DND-41 (cell line): ENCODE measurements around the gene NRXN3.

Source experiments
- ATAC-seq: fragments of 200-7000 bp; cut with Tn5 transposase; 3 replicates; pipeline ENCODE4 v1.9.1; 2021; ENCODE audit warnings: low read depth; ENCODE audit not compliant: insufficient read depth
- DNase-seq: peaks from one replicate; pipeline ENCODE4 v3.0.0-alpha.2; 2020
- H2AFZ ChIP-seq: 2 replicates; pipeline ENCODE4 v1.6.0; 2012; ENCODE audit warnings: low read depth, low read length
- H3K27ac ChIP-seq: 2 replicates; pipeline ENCODE4 v1.5.1; 2012; ENCODE audit warnings: low read length, inconsistent platforms
- H3K27me3 ChIP-seq: fragments of 200-600 bp; sonication (generic); 2 replicates; pipeline ENCODE4 v1.6.0; 2012; ENCODE audit warnings: low read length, mild to moderate bottlenecking, inconsistent platforms; ENCODE audit not compliant: insufficient read depth, poor library complexity
- H3K36me3 ChIP-seq: 2 replicates; pipeline ENCODE4 v1.5.1; 2012; ENCODE audit warnings: low read length, inconsistent platforms; ENCODE audit not compliant: insufficient read depth
- H3K4me1 ChIP-seq: 2 replicates; pipeline ENCODE4 v1.5.1; 2012; ENCODE audit warnings: mild to moderate bottlenecking, low read length; ENCODE audit not compliant: insufficient read depth
- H3K4me2 ChIP-seq: 2 replicates; pipeline ENCODE4 v1.6.0; 2012; ENCODE audit warnings: mild to moderate bottlenecking, moderate library complexity, low read length, inconsistent platforms; ENCODE audit not compliant: insufficient read depth
- H3K4me3 ChIP-seq, 2 experiments: fragments of 200-600 bp in 1 of 2; shearing (Covaris generic) in 1 of 2; 2 replicates each; pipeline ENCODE4 v1.5.1; 2012 to 2016; ENCODE audit warnings: inconsistent platforms in 2 of 2, low read length in 2 of 2, mild to moderate bottlenecking in 2 of 2, low read depth in 1 of 2, moderate library complexity in 1 of 2
- H3K79me2 ChIP-seq: 2 replicates; pipeline ENCODE4 v1.6.0; 2012; ENCODE audit warnings: low read length, inconsistent platforms; ENCODE audit not compliant: insufficient read depth
- H3K9ac ChIP-seq: 2 replicates; pipeline ENCODE4 v1.6.0; 2012; ENCODE audit warnings: low read depth, mild to moderate bottlenecking, inconsistent platforms, low read length, moderate library complexity
- H3K9me3 ChIP-seq: 2 replicates; pipeline ENCODE4 v1.5.1; 2012; ENCODE audit warnings: low read length, moderate library complexity, mild to moderate bottlenecking, inconsistent platforms; ENCODE audit not compliant: insufficient read depth, severe bottlenecking
- H4K20me1 ChIP-seq: 2 replicates; pipeline ENCODE4 v1.6.0; 2012; ENCODE audit warnings: low read length; ENCODE audit not compliant: insufficient read depth
- EZH2 ChIP-seq: IDR thresholded peaks from 3 replicates; pipeline ENCODE4 v1.6.1; 2012; ENCODE audit warnings: borderline replicate concordance, low read depth, mild to moderate bottlenecking, moderate library complexity, low read length, inconsistent platforms; ENCODE audit not compliant: severe bottlenecking
- TF ChIP-seq, protein P1 (sequence below): IDR thresholded peaks from 2 replicates; pipeline ENCODE4 v1.5.1; 2012; ENCODE audit warnings: borderline replicate concordance, low read length, moderate library complexity, mild to moderate bottlenecking; ENCODE audit not compliant: poor library complexity, severe bottlenecking; ENCODE audit errors: extremely low read depth

Gene NRXN3

DNA sequence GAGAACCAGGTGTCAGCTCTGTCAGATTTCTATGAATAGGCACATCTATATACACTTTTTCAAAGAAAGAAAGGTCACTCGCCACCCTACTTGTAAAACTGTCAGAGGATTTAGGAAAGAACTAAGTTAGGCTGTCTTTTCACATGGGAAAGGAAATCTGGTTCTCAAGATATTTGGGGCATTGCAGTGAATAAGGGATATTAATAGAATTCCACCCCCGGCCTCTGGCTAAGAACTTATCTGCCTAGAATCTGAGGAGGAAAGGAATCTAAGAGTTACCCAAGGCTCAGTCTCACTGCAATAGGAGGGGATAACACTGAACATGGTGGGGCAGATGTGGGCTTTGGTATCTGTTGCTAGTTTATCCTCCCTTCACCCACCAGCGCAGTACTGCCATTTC lies 677.6 kb downstream of the NRXN3 start:
- no peaks in the 10 kb centered on the region for H3K79me2 ChIP-seq
- no peak overlapping the region for H3K27ac ChIP-seq
- ATAC-seq (no peak), DNase-seq (no peak)
- no peak overlapping the region for H3K4me3 ChIP-seq
- H3K9me3 ChIP-seq: no peaks in the 10 kb centered on the region
- no peaks in the 10 kb centered on the region for H3K36me3 ChIP-seq
- H2AFZ ChIP-seq: no peak overlapping the region
- no peaks in the 10 kb centered on the region for H3K27me3 ChIP-seq
- no peaks in the 10 kb centered on the region for H4K20me1 ChIP-seq
- H3K9ac ChIP-seq: no peak overlapping the region
- H3K4me2 ChIP-seq: no peak overlapping the region
- H3K4me1 ChIP-seq: no peaks in the 10 kb centered on the region
- no peak for TF ChIP-seq EZH2
- TF ChIP-seq, protein P1, sequence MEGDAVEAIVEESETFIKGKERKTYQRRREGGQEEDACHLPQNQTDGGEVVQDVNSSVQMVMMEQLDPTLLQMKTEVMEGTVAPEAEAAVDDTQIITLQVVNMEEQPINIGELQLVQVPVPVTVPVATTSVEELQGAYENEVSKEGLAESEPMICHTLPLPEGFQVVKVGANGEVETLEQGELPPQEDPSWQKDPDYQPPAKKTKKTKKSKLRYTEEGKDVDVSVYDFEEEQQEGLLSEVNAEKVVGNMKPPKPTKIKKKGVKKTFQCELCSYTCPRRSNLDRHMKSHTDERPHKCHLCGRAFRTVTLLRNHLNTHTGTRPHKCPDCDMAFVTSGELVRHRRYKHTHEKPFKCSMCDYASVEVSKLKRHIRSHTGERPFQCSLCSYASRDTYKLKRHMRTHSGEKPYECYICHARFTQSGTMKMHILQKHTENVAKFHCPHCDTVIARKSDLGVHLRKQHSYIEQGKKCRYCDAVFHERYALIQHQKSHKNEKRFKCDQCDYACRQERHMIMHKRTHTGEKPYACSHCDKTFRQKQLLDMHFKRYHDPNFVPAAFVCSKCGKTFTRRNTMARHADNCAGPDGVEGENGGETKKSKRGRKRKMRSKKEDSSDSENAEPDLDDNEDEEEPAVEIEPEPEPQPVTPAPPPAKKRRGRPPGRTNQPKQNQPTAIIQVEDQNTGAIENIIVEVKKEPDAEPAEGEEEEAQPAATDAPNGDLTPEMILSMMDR: no peak

DNA sequence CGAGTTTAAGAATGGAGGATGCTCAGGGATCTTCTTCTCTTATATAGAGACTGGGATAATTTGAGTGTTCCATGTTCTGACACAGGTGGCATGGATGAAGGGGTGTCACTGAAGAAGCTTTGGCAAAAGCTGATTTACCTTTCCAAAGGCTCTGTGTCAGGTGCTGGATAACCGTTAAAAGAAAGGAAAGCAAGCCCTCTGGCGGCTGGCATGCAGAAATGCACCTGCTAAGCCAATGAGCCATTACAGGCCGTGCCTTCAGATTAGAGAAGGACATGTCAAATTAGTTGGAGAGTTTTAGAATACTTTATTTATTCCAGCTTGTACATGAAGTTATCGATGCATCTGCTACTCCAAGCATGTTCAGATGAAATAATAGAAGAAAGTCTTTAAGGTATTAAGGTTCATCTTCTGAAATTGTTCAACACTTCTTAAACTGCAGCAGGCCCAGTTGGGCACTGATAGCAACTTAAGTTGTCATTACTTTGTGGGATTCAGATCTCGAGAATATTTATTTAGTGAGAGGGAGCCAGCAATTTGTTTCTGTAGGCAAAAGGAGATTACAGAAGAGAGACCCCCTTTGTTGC lies 678.2 kb downstream of the NRXN3 start:
- Histone ChIP-seq H3K4me2 (no peak overlapping the region), H4K20me1 (no peaks in the 10 kb centered on the region), H3K9ac (no peak overlapping the region), H3K79me2 (no peaks in the 10 kb centered on the region), H3K4me1 (no peaks in the 10 kb centered on the region), H2AFZ (no peak overlapping the region), H3K27me3 (no peaks in the 10 kb centered on the region), H3K36me3 (no peaks in the 10 kb centered on the region), H3K4me3 (no peak overlapping the region), H3K27ac (no peak overlapping the region), H3K9me3 (no peaks in the 10 kb centered on the region)
- DNase-seq: peak; percentile 33
- peak; percentile 59; the same call in 1 of the 3 replicates for ATAC-seq
- TF ChIP-seq EZH2: no peak
- TF ChIP-seq, protein P1: peak; percentile 85

DNA sequence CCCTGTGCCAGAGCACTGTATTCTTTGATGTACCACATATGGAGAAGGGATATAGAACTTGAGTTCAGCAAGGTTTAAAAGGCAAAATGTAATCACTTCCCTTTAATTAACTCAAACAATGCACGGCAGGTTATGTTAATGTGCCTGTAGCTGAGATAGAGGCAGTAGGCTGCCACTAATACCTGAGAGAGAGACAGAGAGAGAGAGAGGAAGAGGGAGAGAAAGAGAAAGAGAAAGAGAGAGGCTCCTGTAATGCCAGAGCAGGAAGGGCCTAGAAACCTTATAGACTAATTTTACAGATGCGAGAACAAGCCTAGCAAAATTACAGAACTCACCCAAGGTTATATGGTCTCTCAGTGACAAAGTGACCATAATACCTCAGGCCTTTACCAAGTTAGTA lies 679.8 kb downstream of the NRXN3 start:
- TF ChIP-seq, protein P1: no peak
- ATAC-seq: no peak
- Histone ChIP-seq H3K27me3 (no peaks in the 10 kb centered on the region), H3K36me3 (no peaks in the 10 kb centered on the region), H3K9me3 (no peaks in the 10 kb centered on the region), H2AFZ (no peak overlapping the region), H3K4me2 (no peak overlapping the region), H4K20me1 (no peaks in the 10 kb centered on the region), H3K4me3 (no peak overlapping the region), H3K79me2 (no peaks in the 10 kb centered on the region), H3K9ac (no peak overlapping the region), H3K27ac (no peak overlapping the region), H3K4me1 (no peaks in the 10 kb centered on the region)
- DNase-seq: no peak

DNA sequence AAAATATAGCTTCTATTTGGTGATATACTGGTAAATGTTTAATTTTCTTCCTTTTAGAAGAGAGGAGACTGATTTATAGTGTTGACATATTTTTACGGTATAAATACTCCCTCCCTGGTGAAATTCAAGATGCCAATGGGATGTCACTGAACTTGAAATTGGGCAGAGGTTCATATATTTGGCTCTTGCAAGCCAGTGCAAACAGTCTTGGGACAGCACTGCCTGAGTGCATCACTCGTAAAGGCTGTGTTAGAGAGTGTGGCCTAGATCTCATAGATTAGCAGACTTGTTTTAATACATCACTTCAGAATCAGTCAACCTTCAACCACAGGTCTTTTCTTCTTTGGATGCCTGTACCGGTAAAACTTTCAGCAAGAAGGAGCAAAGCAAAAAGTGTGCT lies 681.0 kb downstream of the NRXN3 start:
- Histone ChIP-seq H3K27ac (no peak overlapping the region), H3K36me3 (no peaks in the 10 kb centered on the region), H2AFZ (no peak overlapping the region), H3K4me1 (no peaks in the 10 kb centered on the region), H4K20me1 (no peaks in the 10 kb centered on the region), H3K4me2 (no peak overlapping the region), H3K9ac (no peak overlapping the region), H3K9me3 (no peaks in the 10 kb centered on the region), H3K27me3 (no peaks in the 10 kb centered on the region), H3K4me3 (no peak overlapping the region), H3K79me2 (no peaks in the 10 kb centered on the region)
- TF ChIP-seq EZH2: no peak
- TF ChIP-seq, protein P1: no peak
- no peak for DNase-seq
- ATAC-seq: no peak
